Measurements from ENCODE around the gene STAMBP. TPM values are rescaled to one million over a fixed set of nuclear protein-coding genes. Genes with fewer than 3 reads are reported as not detected.

Gene STAMBP
- total RNA-seq, 5 donors from 2014 or later (not counting 1 experiment from before 2014, with no cell fraction given), result 21.6 to 32.5 (median 28.9) TPM

- H3K27me3 ChIP-seq (replicated peaks in 1 of 2; ENCODE audit: control insufficient read depth in 2 of 2, extremely low read depth in 1 of 2, insufficient read depth in 2 of 2, low read length in 1 of 2), result peaks cover 0 to 9% of the 10 kb centered on the region in 2 experiments
- no peak overlapping the region for H3K27ac ChIP-seq (ENCODE audit: low read length)
- Mint-ChIP-seq H3K4me1 (no peaks in the 10 kb centered on the region), H3K27ac (no peak overlapping the region), H3K27me3 (no peaks in the 10 kb centered on the region), H3K36me3 (no peaks in the 10 kb centered on the region), H3K4me3 (no peak overlapping the region), H3K9me3 (no peaks in the 10 kb centered on the region)
- CTCF ChIA-PET, result no interaction called here
- WGBS (ENCODE audit: insufficient coverage), result 90% methylated on average over 4 of the region's 5 CpGs
- POLR2A ChIA-PET, result no interaction called here
- H3K36me3 ChIP-seq (ENCODE audit: control insufficient read depth in 2 of 2, extremely low read depth in 1 of 2, insufficient read depth in 1 of 2, low read length in 1 of 2), result no peaks in the 10 kb centered on the region
- H3K4me1 ChIP-seq (ENCODE audit: control insufficient read depth in 1 of 2, extremely low read depth in 1 of 2, insufficient read depth in 2 of 2, low read length in 2 of 2), result no peaks in the 10 kb centered on the region
- H3K9me3 ChIP-seq, result no peaks in the 10 kb centered on the region
- no peak overlapping the region for H3K4me3 ChIP-seq (ENCODE audit: control insufficient read depth in 1 of 2, extremely low read depth in 1 of 2, low read length in 1 of 2)
- DNase-seq, result no peak
- ATAC-seq (replicated peaks in 1 of 4), result no peak
Measured at GRCh38 chr2:73915437-73915993, 86.8 kb downstream of the STAMBP start.

DNA sequence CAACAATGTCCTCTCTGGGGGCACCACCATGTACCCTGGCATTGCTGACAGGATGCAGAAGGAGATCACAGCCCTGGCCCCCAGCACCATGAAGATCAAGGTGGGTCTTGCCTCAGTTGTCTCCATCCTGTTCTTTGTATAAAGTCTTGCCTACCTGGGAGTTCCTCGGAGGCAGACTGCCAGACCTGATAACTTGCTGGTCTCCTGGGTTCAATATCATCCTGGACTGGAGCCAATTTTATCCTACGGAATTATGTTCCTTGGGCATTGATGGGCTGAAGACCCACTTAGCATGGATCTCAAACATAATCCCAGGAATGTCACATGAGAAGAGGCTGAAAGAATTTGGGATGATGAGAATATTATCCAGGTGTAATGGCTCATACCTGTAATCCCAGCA is 87.9 kb downstream of the STAMBP start:
- Mint-ChIP-seq H3K27ac (no peak overlapping the region), H3K9me3 (no peaks in the 10 kb centered on the region), H3K36me3 (no peaks in the 10 kb centered on the region), H3K27me3 (no peaks in the 10 kb centered on the region), H3K4me1 (peaks cover 0 to under 1% (median 0%) of the 10 kb centered on the region in 3 donors), H3K4me3 (no peak overlapping the region)
- POLR2A ChIA-PET, result interaction anchor here in 1 of 2 donors (0.6 kb wide), 1 partner anchor 14 kb away, joined by 8 read pairs; no protein-coding TSS in a partner anchor
- Histone ChIP-seq H3K4me1 (ENCODE audit: control insufficient read depth in 1 of 2, extremely low read depth in 1 of 2, insufficient read depth in 2 of 2, low read length in 2 of 2) (peaks cover 2 to 5% of the 10 kb centered on the region in 2 experiments), H3K4me3 (ENCODE audit: control insufficient read depth in 1 of 2, extremely low read depth in 1 of 2, low read length in 1 of 2) (no peak overlapping the region), H3K9me3 (no peaks in the 10 kb centered on the region), H3K36me3 (ENCODE audit: control insufficient read depth in 2 of 2, extremely low read depth in 1 of 2, insufficient read depth in 1 of 2, low read length in 1 of 2) (no peaks in the 10 kb centered on the region), H3K27ac (ENCODE audit: low read length) (no peak overlapping the region), H3K27me3 (replicated peaks in 1 of 2; ENCODE audit: control insufficient read depth in 2 of 2, extremely low read depth in 1 of 2, insufficient read depth in 2 of 2, low read length in 1 of 2) (peaks cover 0 to 10% of the 10 kb centered on the region in 2 experiments)
- ATAC-seq (replicated peaks in 1 of 4) (no peak), DNase-seq (no peak)
- CTCF ChIA-PET, result no interaction called here
- WGBS (ENCODE audit: insufficient coverage), result 86% methylated on average over 1 of the region's 2 CpGs

DNA sequence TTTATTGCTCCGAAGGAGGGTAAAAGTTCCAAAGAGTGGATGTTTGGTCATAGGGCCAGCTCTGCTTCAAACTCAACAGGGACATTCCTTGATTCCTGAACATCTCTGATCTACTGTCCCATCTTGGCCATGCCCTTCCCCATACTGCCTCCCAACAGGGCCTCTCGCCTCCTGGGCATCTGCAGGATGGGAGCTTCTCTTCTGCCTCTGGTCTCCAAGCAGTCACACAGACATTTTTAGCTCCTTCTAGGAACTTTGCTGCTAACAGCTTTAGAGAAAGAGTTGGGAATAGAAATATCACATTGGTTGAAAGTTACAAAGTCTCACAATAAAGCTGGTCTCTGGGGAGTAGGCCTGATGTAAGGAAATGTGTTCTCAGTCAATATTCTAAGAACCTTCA is 88.5 kb downstream of the STAMBP start:
- Mint-ChIP-seq H3K27ac (no peak overlapping the region), H3K4me1 (peaks cover 0 to 2% (median 0%) of the 10 kb centered on the region in 3 donors), H3K4me3 (no peak overlapping the region), H3K9me3 (no peaks in the 10 kb centered on the region), H3K36me3 (no peaks in the 10 kb centered on the region), H3K27me3 (no peaks in the 10 kb centered on the region)
- Histone ChIP-seq H3K4me1 (ENCODE audit: control insufficient read depth in 1 of 2, extremely low read depth in 1 of 2, insufficient read depth in 2 of 2, low read length in 2 of 2) (peaks cover 2 to 5% of the 10 kb centered on the region in 2 experiments), H3K27ac (ENCODE audit: low read length) (no peak overlapping the region), H3K9me3 (no peaks in the 10 kb centered on the region), H3K36me3 (ENCODE audit: control insufficient read depth in 2 of 2, extremely low read depth in 1 of 2, insufficient read depth in 1 of 2, low read length in 1 of 2) (no peaks in the 10 kb centered on the region), H3K4me3 (ENCODE audit: control insufficient read depth in 1 of 2, extremely low read depth in 1 of 2, low read length in 1 of 2) (no peak overlapping the region), H3K27me3 (replicated peaks in 1 of 2; ENCODE audit: control insufficient read depth in 2 of 2, extremely low read depth in 1 of 2, insufficient read depth in 2 of 2, low read length in 1 of 2) (peaks cover 0 to 10% of the 10 kb centered on the region in 2 experiments)
- 100% methylated on average over 1 of the region's 2 CpGs for WGBS (ENCODE audit: insufficient coverage)
- ATAC-seq (replicated peaks in 1 of 4), result no peak
- ChIA-PET POLR2A (interaction anchor here (0.5 to 0.6 kb wide), 2 partner anchors 63 to 1723 kb away, joined by 3 to 5 read pairs; no protein-coding TSS in a partner anchor), CTCF (no interaction called here)
- no peak for DNase-seq

DNA sequence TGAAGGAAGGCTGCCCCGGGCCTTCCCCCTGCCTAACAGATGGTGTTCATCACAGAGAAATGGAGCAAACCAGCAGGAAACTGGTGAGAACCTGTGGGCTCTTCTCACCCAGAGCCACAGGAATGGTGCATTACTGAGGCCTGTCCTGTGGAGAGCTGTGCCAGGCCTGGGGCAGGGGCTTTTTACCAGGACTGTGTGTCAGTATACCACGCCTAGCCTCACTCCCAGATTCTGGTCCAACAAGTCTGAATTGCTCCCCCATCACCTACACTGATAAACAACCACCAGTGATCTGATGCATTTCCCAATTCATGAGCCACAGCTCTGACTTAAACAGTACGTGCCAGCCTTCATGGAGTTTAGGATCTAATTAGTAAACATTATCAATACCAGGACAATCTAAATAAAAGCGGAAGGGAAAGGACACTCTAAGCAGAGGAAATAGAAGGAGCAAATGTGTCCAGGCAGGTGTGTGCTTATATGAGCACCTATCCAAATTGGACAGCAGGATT is 89.0 kb downstream of the STAMBP start:
- POLR2A ChIA-PET, result interaction anchor here (0.5 to 0.6 kb wide), 2 partner anchors 63 to 1723 kb away, joined by 3 to 5 read pairs; no protein-coding TSS in a partner anchor
- H3K36me3 Mint-ChIP-seq, result no peaks in the 10 kb centered on the region

DNA sequence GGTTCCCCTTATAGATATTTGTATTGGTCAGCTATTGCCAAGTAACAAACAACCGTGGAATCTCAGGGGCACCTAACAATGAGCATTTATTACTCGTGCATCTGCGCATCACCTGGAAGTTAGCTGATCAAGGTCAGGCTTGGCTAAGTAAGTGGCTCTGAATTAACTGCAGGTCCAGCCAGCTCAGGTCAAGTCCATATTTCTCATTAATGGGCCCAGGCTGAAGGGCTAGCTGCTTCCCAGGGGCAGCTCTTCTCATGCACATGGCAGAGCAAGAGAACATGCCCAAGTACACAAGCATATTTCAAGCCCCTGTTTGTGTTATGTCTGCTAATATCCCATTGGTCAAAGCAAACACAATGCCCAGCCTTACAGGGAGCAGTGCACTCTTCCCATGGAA is 90.1 kb downstream of the STAMBP start:
- H3K4me1 Mint-ChIP-seq, result peaks cover 0 to 4% (median 0%) of the 10 kb centered on the region in 3 donors
- ChIA-PET CTCF (no interaction called here), POLR2A (interaction anchor here in 1 of 2 donors (0.6 kb wide), 1 partner anchor 387 kb away, joined by 9 read pairs; no protein-coding TSS in a partner anchor)
- 95% methylated on average over 3 of the region's 3 CpGs for WGBS (ENCODE audit: insufficient coverage)
- no peak for ATAC-seq (replicated peaks in 1 of 4)
- no peak overlapping the region for H3K4me3 ChIP-seq (ENCODE audit: control insufficient read depth in 1 of 2, extremely low read depth in 1 of 2, low read length in 1 of 2)
- H3K27ac Mint-ChIP-seq, result no peak overlapping the region
- no peaks in the 10 kb centered on the region for H3K36me3 ChIP-seq (ENCODE audit: control insufficient read depth in 2 of 2, extremely low read depth in 1 of 2, insufficient read depth in 1 of 2, low read length in 1 of 2)
- no peak overlapping the region for H3K4me3 Mint-ChIP-seq
- no peak for DNase-seq
- H3K27ac ChIP-seq (ENCODE audit: low read length), result no peak overlapping the region
- H3K36me3 Mint-ChIP-seq, result no peaks in the 10 kb centered on the region
- H3K9me3 Mint-ChIP-seq, result no peaks in the 10 kb centered on the region
- no peaks in the 10 kb centered on the region for H3K27me3 Mint-ChIP-seq
- H3K4me1 ChIP-seq (ENCODE audit: control insufficient read depth in 1 of 2, extremely low read depth in 1 of 2, insufficient read depth in 2 of 2, low read length in 2 of 2), result peaks cover 2 to 5% of the 10 kb centered on the region in 2 experiments
- H3K27me3 ChIP-seq (replicated peaks in 1 of 2; ENCODE audit: control insufficient read depth in 2 of 2, extremely low read depth in 1 of 2, insufficient read depth in 2 of 2, low read length in 1 of 2), result peaks cover 0 to 10% of the 10 kb centered on the region in 2 experiments
- no peaks in the 10 kb centered on the region for H3K9me3 ChIP-seq

More for the DNA sequence above, 89.0 kb downstream of the STAMBP start:
- Mint-ChIP-seq H3K27me3 (no peaks in the 10 kb centered on the region), H3K9me3 (no peaks in the 10 kb centered on the region), H3K4me3 (no peak overlapping the region), H3K27ac (no peak overlapping the region), H3K4me1 (peaks cover 0 to 2% (median 0%) of the 10 kb centered on the region in 3 donors)
- WGBS (ENCODE audit: insufficient coverage), result 71% methylated on average over 1 of the region's 4 CpGs
- Histone ChIP-seq H3K4me1 (ENCODE audit: control insufficient read depth in 1 of 2, extremely low read depth in 1 of 2, insufficient read depth in 2 of 2, low read length in 2 of 2) (peaks cover 2 to 5% of the 10 kb centered on the region in 2 experiments), H3K27me3 (replicated peaks in 1 of 2; ENCODE audit: control insufficient read depth in 2 of 2, extremely low read depth in 1 of 2, insufficient read depth in 2 of 2, low read length in 1 of 2) (peaks cover 0 to 10% of the 10 kb centered on the region in 2 experiments), H3K9me3 (no peaks in the 10 kb centered on the region), H3K27ac (ENCODE audit: low read length) (no peak overlapping the region), H3K36me3 (ENCODE audit: control insufficient read depth in 2 of 2, extremely low read depth in 1 of 2, insufficient read depth in 1 of 2, low read length in 1 of 2) (no peaks in the 10 kb centered on the region), H3K4me3 (ENCODE audit: control insufficient read depth in 1 of 2, extremely low read depth in 1 of 2, low read length in 1 of 2) (no peak overlapping the region)
- DNase-seq, result no peak
- CTCF ChIA-PET, result no interaction called here
- no peak for ATAC-seq (replicated peaks in 1 of 4)

DNA sequence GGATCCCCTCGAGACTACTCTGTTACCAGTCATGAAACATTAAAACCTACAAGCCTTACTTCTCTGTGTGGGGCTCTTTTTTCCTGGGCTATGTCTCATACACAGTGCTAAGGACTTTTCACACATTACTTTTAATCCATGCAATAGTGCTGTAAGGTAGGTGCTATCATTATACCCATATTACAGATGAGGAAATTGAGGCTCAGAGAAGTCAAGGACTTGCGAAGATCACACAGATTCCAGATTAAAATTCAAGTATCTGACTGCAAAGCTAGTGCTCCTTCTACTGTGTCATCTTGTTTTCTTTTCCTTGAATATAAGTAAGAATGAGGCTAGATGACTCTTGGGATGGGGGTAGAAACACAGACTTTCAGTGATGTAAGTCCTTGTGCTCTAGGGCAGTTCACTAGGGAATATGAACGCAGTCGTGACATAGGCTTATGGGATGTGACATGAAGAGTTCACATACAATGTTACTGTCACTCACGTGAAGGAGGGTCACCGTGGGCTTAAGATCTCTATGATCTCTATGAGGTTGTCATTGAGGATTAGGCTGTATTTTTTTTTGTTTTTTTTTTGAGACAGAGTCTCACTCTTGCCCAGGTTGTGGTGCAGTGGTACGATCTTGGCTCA is 91.0 kb downstream of the STAMBP start:
- H3K36me3 Mint-ChIP-seq, result no peaks in the 10 kb centered on the region
- Histone ChIP-seq H3K4me1 (ENCODE audit: control insufficient read depth in 1 of 2, extremely low read depth in 1 of 2, insufficient read depth in 2 of 2, low read length in 2 of 2) (peaks cover 2 to 5% of the 10 kb centered on the region in 2 experiments), H3K27me3 (replicated peaks in 1 of 2; ENCODE audit: control insufficient read depth in 2 of 2, extremely low read depth in 1 of 2, insufficient read depth in 2 of 2, low read length in 1 of 2) (peaks cover 0 to 10% of the 10 kb centered on the region in 2 experiments), H3K36me3 (ENCODE audit: control insufficient read depth in 2 of 2, extremely low read depth in 1 of 2, insufficient read depth in 1 of 2, low read length in 1 of 2) (no peaks in the 10 kb centered on the region), H3K27ac (ENCODE audit: low read length) (no peak overlapping the region), H3K9me3 (no peaks in the 10 kb centered on the region), H3K4me3 (ENCODE audit: control insufficient read depth in 1 of 2, extremely low read depth in 1 of 2, low read length in 1 of 2) (no peak overlapping the region)
- no peak overlapping the region for H3K27ac Mint-ChIP-seq
- peaks cover 0 to 4% (median 0%) of the 10 kb centered on the region in 3 donors for H3K4me1 Mint-ChIP-seq
- ATAC-seq (replicated peaks in 1 of 4) (no peak), DNase-seq (no peak)
- 93% methylated on average over 2 of the region's 7 CpGs for WGBS (ENCODE audit: insufficient coverage)
- ChIA-PET POLR2A (no interaction called here), CTCF (no interaction called here)
- H3K27me3 Mint-ChIP-seq, result no peaks in the 10 kb centered on the region
- H3K4me3 Mint-ChIP-seq, result no peak overlapping the region
- no peaks in the 10 kb centered on the region for H3K9me3 Mint-ChIP-seq

All from T-cell (primary cell).